Nephron progenitor cell (in vitro differentiated cells): ENCODE data around the gene HUWE1.
A peak's percentile ranks its signal among the peaks of the same experiment; 100 is the strongest.
"Not testable (repeated sequence)": the region's sequence is repeated elsewhere in the genome, so short reads cannot be mapped to it uniquely, and the experiment has no call there.

Source experiments
- DNase-seq: peaks from one replicate; pipeline ENCODE4 v3.0.0; 2021
- H3K27ac Mint-ChIP-seq: 2 replicates; pipeline ENCODE4 v1.8.0; 2021; ENCODE audit warnings: mild to moderate bottlenecking, moderate library complexity, mixed read lengths
- H3K27me3 Mint-ChIP-seq: 2 replicates; pipeline ENCODE4 v1.8.0; 2021; ENCODE audit warnings: mild to moderate bottlenecking, low read depth, mixed read lengths; ENCODE audit not compliant: poor library complexity
- H3K36me3 Mint-ChIP-seq: 2 replicates; pipeline ENCODE4 v1.8.0; 2021; ENCODE audit warnings: low read depth, mixed read lengths
- H3K4me1 Mint-ChIP-seq: 2 replicates; pipeline ENCODE4 v1.8.0; 2021; ENCODE audit warnings: mixed read lengths
- H3K4me3 Mint-ChIP-seq: 2 replicates; pipeline ENCODE4 v1.8.0; 2021; ENCODE audit warnings: mild to moderate bottlenecking, moderate library complexity, mixed read lengths
- H3K9me3 Mint-ChIP-seq: 2 replicates; pipeline ENCODE4 v1.8.0; 2021; ENCODE audit warnings: mild to moderate bottlenecking, moderate library complexity, mixed read lengths
- CTCF ChIP-seq: fragments of 200-600 bp; sonication (generic); IDR thresholded peaks from 2 replicates; pipeline ENCODE4 v1.5.0; 2021; ENCODE audit warnings: antibody characterized with exemption

HUWE1 gene

GRCh38 chrX:53686151-53686885 is at the start of gene HUWE1:
HUWE1 (minus strand) TSS chrX:53686719; CDS start chrX:53654107, 32,612 bp downstream.
- Mint-ChIP-seq H3K27ac (peak within 1 kb of the TSS; percentile 71), H3K4me1 (peaks cover 22% of the 10 kb centered on the region), H3K36me3 (peaks cover 5% of the 10 kb centered on the region), H3K27me3 (peaks cover 8% of the 10 kb centered on the region), H3K9me3 (peaks cover 57% of the 10 kb centered on the region), H3K4me3 (peak within 1 kb of the TSS; percentile 96)
- DNase-seq, result peak; percentile 93
- no peak for TF ChIP-seq CTCF

- H3K4me3 Mint-ChIP-seq, result no peak overlapping the region
- no peak overlapping the region for H3K27ac Mint-ChIP-seq
- no peaks in the 10 kb centered on the region for H3K36me3 Mint-ChIP-seq
- H3K4me1 Mint-ChIP-seq, result no peaks in the 10 kb centered on the region
- DNase-seq, result no peak
- peaks cover 61% of the 10 kb centered on the region for H3K9me3 Mint-ChIP-seq
- H3K27me3 Mint-ChIP-seq, result peaks cover 6% of the 10 kb centered on the region
- TF ChIP-seq CTCF, result no peak
Measured at GRCh38 chrX:53732797-53733196, 46.3 kb upstream of the HUWE1 start.

- H3K9me3 Mint-ChIP-seq, result peaks cover 48% of the 10 kb centered on the region
- H3K27ac Mint-ChIP-seq, result no peak overlapping the region
- H3K4me1 Mint-ChIP-seq, result no peaks in the 10 kb centered on the region
- no peak for TF ChIP-seq CTCF
- no peak for DNase-seq
- H3K36me3 Mint-ChIP-seq, result no peaks in the 10 kb centered on the region
- H3K4me3 Mint-ChIP-seq, result no peak overlapping the region
- H3K27me3 Mint-ChIP-seq, result peaks cover 7% of the 10 kb centered on the region
Measured at GRCh38 chrX:53729751-53730150, 43.2 kb upstream of the HUWE1 start.

GRCh38 chrX:53728506-53728905 is 42.0 kb upstream of the HUWE1 start:
- no peak for TF ChIP-seq CTCF
- no peaks in the 10 kb centered on the region for H3K36me3 Mint-ChIP-seq
- H3K4me3 Mint-ChIP-seq, result no peak overlapping the region
- H3K27ac Mint-ChIP-seq, result no peak overlapping the region
- no peaks in the 10 kb centered on the region for H3K4me1 Mint-ChIP-seq
- no peak for DNase-seq
- H3K9me3 Mint-ChIP-seq, result peaks cover 50% of the 10 kb centered on the region
- peaks cover 7% of the 10 kb centered on the region for H3K27me3 Mint-ChIP-seq

- peaks cover 49% of the 10 kb centered on the region for H3K9me3 Mint-ChIP-seq
- H3K4me1 Mint-ChIP-seq, result no peaks in the 10 kb centered on the region
- H3K36me3 Mint-ChIP-seq, result no peaks in the 10 kb centered on the region
- H3K4me3 Mint-ChIP-seq, result no peak overlapping the region
- no peak overlapping the region for H3K27ac Mint-ChIP-seq
- peaks cover 3% of the 10 kb centered on the region for H3K27me3 Mint-ChIP-seq
- TF ChIP-seq CTCF, result no peak
- no peak for DNase-seq
Measured at GRCh38 chrX:53724872-53725271, 38.4 kb upstream of the HUWE1 start.

- Mint-ChIP-seq H3K4me3 (no peak overlapping the region), H3K4me1 (no peaks in the 10 kb centered on the region), H3K36me3 (no peaks in the 10 kb centered on the region), H3K9me3 (peaks cover 50% of the 10 kb centered on the region), H3K27me3 (peaks cover 3% of the 10 kb centered on the region), H3K27ac (no peak overlapping the region)
- no peak for DNase-seq
- TF ChIP-seq CTCF, result no peak
Measured at GRCh38 chrX:53723381-53723780, 36.9 kb upstream of the HUWE1 start.

GRCh38 chrX:53721610-53722009 is 35.1 kb upstream of the HUWE1 start:
- not testable (repeated sequence) for H3K27me3 Mint-ChIP-seq, H3K36me3 Mint-ChIP-seq, H3K4me3 Mint-ChIP-seq, H3K27ac Mint-ChIP-seq, H3K4me1 Mint-ChIP-seq, DNase-seq
- peaks cover 50% of the 10 kb centered on the region for H3K9me3 Mint-ChIP-seq

- not testable (repeated sequence) for H3K4me1 Mint-ChIP-seq, DNase-seq, H3K27me3 Mint-ChIP-seq, H3K36me3 Mint-ChIP-seq, H3K4me3 Mint-ChIP-seq, H3K27ac Mint-ChIP-seq
- H3K9me3 Mint-ChIP-seq, result peaks cover 55% of the 10 kb centered on the region
Measured at GRCh38 chrX:53719666-53720065, 33.1 kb upstream of the HUWE1 start.
